Astrocyte (in vitro differentiated cells and primary cell): ENCODE data around the gene CD151. TPM values are rescaled to one million over a fixed set of nuclear protein-coding genes. Genes with fewer than 3 reads are reported as not detected.

Experiments used
- DNase-seq: peaks from one replicate; pipeline ENCODE4 v3.0.0-alpha.2; 2010; ENCODE audit warnings: low read depth
- FAIRE-seq: peaks from 2 replicates; lab custom pipeline; 2011; peaks lifted over from hg19 to GRCh38; lab: Jason Lieb, UNC
- H2AFZ ChIP-seq: 2 replicates; pipeline ENCODE4 v1.6.0; 2012; ENCODE audit warnings: low read depth, low read length, inconsistent platforms
- H3K27ac ChIP-seq: 2 replicates; pipeline ENCODE4 v1.5.1; 2011; ENCODE audit warnings: low read depth, low read length, inconsistent platforms
- H3K27me3 ChIP-seq: 2 replicates; pipeline ENCODE4 v1.6.0; 2011; ENCODE audit warnings: low read length, inconsistent platforms; ENCODE audit not compliant: insufficient read depth
- H3K36me3 ChIP-seq: 2 replicates; pipeline ENCODE4 v1.5.1; 2011; ENCODE audit warnings: low read length, inconsistent platforms; ENCODE audit not compliant: insufficient read depth
- H3K4me1 ChIP-seq: 2 replicates; pipeline ENCODE4 v1.5.1; 2011; ENCODE audit warnings: low read length, inconsistent platforms; ENCODE audit not compliant: insufficient read depth
- H3K4me2 ChIP-seq: 2 replicates; pipeline ENCODE4 v1.6.0; 2012; ENCODE audit warnings: low read length, inconsistent platforms
- H3K4me3 ChIP-seq: 2 replicates; pipeline ENCODE4 v1.5.1; 2011; ENCODE audit warnings: low read depth, mild to moderate bottlenecking, low read length, inconsistent platforms; ENCODE audit not compliant: insufficient read depth
- H3K79me2 ChIP-seq: 2 replicates; pipeline ENCODE4 v1.6.0; 2012; ENCODE audit warnings: mild to moderate bottlenecking, low read length, inconsistent platforms; ENCODE audit not compliant: insufficient read depth
- H3K9ac ChIP-seq: 2 replicates; pipeline ENCODE4 v1.6.0; 2012; ENCODE audit warnings: mild to moderate bottlenecking, low read length, inconsistent platforms
- H3K9me3 ChIP-seq: 2 replicates; pipeline ENCODE4 v1.5.1; 2012; ENCODE audit warnings: low read depth, mild to moderate bottlenecking, low read length, inconsistent platforms; ENCODE audit not compliant: insufficient read depth
- H4K20me1 ChIP-seq: 2 replicates; pipeline ENCODE4 v1.6.0; 2012; ENCODE audit warnings: low read length, inconsistent platforms; ENCODE audit not compliant: insufficient read depth
- H3K27ac Mint-ChIP-seq: one replicate; pipeline ENCODE4 v1.8.0; 2021; ENCODE audit warnings: mild to moderate bottlenecking, mixed read lengths; ENCODE audit not compliant: unreplicated experiment
- H3K27me3 Mint-ChIP-seq: one replicate; pipeline ENCODE4 v1.8.0; 2021; ENCODE audit warnings: low read depth, mixed read lengths; ENCODE audit not compliant: unreplicated experiment
- H3K36me3 Mint-ChIP-seq: one replicate; pipeline ENCODE4 v1.8.0; 2021; ENCODE audit warnings: low read depth, mixed read lengths; ENCODE audit not compliant: unreplicated experiment
- H3K4me1 Mint-ChIP-seq: one replicate; pipeline ENCODE4 v1.8.0; 2021; ENCODE audit warnings: low read depth, mixed read lengths; ENCODE audit not compliant: unreplicated experiment
- H3K4me3 Mint-ChIP-seq: one replicate; pipeline ENCODE4 v1.8.0; 2021; ENCODE audit warnings: mild to moderate bottlenecking, moderate library complexity, mixed read lengths; ENCODE audit not compliant: unreplicated experiment
- H3K9me3 Mint-ChIP-seq: one replicate; pipeline ENCODE4 v1.8.0; 2021; ENCODE audit warnings: mild to moderate bottlenecking, mixed read lengths; ENCODE audit not compliant: unreplicated experiment
- EZH2 ChIP-seq: IDR thresholded peaks from 2 replicates; pipeline ENCODE4 v1.6.1; 2012; ENCODE audit warnings: mild to moderate bottlenecking, low read length, inconsistent platforms; ENCODE audit not compliant: insufficient read depth
- total RNA-seq: library from RNA; stranded (reverse); gene quantifications from 2 replicates; pipeline ENCODE4 v1.2.1, GENCODE V29; 2021
- TF ChIP-seq, protein P1 (sequence below): IDR thresholded peaks from 2 replicates; pipeline ENCODE4 v1.5.1; 2011; ENCODE audit warnings: low read depth, mild to moderate bottlenecking, inconsistent platforms, low read length, moderate library complexity; ENCODE audit not compliant: insufficient read depth

The CD151 gene
- total RNA-seq, 1 donor from 2014 or later: 421 TPM

DNA sequence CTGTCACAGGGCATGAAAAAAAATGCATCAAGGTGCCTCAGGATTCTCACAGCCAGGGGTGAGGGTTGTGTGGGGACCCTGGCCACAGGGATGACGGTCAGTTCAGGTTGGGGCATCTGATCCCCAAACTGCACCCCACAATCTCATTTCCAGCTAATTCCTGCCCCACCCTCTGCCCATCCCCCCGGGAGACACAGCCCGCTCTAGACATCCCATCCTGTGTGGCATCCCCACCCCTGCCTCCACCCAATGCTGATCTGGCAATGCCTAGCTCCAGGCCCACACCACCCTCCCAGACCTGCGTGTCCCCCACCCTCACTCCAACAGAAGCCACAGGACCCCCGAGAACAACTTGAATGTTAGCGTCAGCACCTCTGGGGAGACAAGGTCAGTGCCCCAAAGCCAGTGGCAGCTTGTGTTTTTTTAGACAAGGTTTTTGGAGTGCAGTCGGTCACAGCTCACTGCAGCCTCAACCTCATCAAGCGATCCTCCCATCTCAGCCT lies 35.2 kb downstream of the CD151 start:
- peak overlapping the region; percentile 77 for H3K27ac Mint-ChIP-seq

DNA sequence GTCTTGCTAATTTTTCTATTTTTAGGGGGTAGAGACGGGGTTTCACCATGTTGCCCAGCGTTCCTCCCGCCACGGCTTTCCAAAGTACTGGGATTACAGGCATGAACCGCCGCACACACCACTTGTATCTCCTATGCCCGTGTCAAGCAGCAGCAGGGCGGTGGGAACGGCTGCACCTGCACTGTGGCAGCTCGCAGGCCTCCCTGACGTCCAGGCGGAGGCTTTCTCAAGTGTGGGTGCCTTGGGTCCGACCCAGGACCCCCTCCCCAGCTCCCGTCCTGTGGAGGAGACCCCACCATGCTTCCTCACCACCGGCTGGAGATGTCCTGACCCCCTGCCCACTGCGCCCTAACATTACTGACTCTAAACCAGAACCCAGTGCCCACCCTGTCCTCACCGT lies 35.6 kb downstream of the CD151 start:
- no peak for TF ChIP-seq EZH2
- TF ChIP-seq, protein P1, sequence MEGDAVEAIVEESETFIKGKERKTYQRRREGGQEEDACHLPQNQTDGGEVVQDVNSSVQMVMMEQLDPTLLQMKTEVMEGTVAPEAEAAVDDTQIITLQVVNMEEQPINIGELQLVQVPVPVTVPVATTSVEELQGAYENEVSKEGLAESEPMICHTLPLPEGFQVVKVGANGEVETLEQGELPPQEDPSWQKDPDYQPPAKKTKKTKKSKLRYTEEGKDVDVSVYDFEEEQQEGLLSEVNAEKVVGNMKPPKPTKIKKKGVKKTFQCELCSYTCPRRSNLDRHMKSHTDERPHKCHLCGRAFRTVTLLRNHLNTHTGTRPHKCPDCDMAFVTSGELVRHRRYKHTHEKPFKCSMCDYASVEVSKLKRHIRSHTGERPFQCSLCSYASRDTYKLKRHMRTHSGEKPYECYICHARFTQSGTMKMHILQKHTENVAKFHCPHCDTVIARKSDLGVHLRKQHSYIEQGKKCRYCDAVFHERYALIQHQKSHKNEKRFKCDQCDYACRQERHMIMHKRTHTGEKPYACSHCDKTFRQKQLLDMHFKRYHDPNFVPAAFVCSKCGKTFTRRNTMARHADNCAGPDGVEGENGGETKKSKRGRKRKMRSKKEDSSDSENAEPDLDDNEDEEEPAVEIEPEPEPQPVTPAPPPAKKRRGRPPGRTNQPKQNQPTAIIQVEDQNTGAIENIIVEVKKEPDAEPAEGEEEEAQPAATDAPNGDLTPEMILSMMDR: no peak
- Histone ChIP-seq H4K20me1 (peaks cover 8% of the 10 kb centered on the region), H3K4me1 (peaks cover 4% of the 10 kb centered on the region), H3K79me2 (no peaks in the 10 kb centered on the region), H3K4me2 (no peak overlapping the region), H3K9me3 (no peaks in the 10 kb centered on the region), H3K36me3 (no peaks in the 10 kb centered on the region), H3K4me3 (no peak overlapping the region), H2AFZ (no peak overlapping the region), H3K9ac (no peak overlapping the region), H3K27ac (no peak overlapping the region), H3K27me3 (no peaks in the 10 kb centered on the region)
- no peaks in the 10 kb centered on the region for H3K27me3 Mint-ChIP-seq
- H3K4me1 Mint-ChIP-seq: no peaks in the 10 kb centered on the region
- H3K9me3 Mint-ChIP-seq: no peaks in the 10 kb centered on the region
- DNase-seq (no peak), FAIRE-seq (no peak)
- H3K27ac Mint-ChIP-seq: peak overlapping the region; percentile 77
- peaks cover 2% of the 10 kb centered on the region for H3K36me3 Mint-ChIP-seq
- no peak overlapping the region for H3K4me3 Mint-ChIP-seq

More for the DNA sequence above, 35.2 kb downstream of the CD151 start:
- Mint-ChIP-seq H3K9me3 (no peaks in the 10 kb centered on the region), H3K27me3 (no peaks in the 10 kb centered on the region), H3K4me1 (no peaks in the 10 kb centered on the region), H3K4me3 (no peak overlapping the region), H3K36me3 (peaks cover 2% of the 10 kb centered on the region)
- H3K36me3 ChIP-seq: no peaks in the 10 kb centered on the region
- FAIRE-seq (no peak), DNase-seq (no peak)
- H3K9me3 ChIP-seq: no peaks in the 10 kb centered on the region
- H4K20me1 ChIP-seq: peaks cover 8% of the 10 kb centered on the region
- no peaks in the 10 kb centered on the region for H3K79me2 ChIP-seq
- TF ChIP-seq, protein P1: no peak
- TF ChIP-seq EZH2: no peak
- H3K4me3 ChIP-seq: no peak overlapping the region
- no peaks in the 10 kb centered on the region for H3K27me3 ChIP-seq
- no peak overlapping the region for H3K4me2 ChIP-seq
- H3K27ac ChIP-seq: no peak overlapping the region
- H2AFZ ChIP-seq: no peak overlapping the region
- H3K4me1 ChIP-seq: peaks cover 4% of the 10 kb centered on the region
- no peak overlapping the region for H3K9ac ChIP-seq

DNA sequence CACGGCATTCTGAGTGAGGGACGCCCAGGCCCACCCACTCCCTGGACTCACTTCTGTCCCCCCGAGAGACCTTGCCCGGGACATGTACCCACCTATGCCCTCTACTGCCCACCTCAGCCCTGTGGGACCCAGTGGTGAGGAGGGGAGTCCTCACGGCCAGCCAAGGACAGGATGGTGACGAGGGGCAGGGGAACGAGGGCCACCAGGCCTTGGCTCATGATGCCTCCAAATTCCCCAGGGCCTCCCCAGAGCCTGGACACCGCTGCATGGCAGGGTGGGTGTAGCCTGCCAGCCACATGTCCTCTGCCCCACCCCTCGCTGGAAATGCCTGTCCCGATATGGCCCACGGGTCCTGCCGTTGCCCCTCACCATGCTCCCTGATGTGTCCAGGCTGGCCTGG lies 36.0 kb downstream of the CD151 start:
- FAIRE-seq: no peak

More for the DNA sequence above, 36.0 kb downstream of the CD151 start:
- Mint-ChIP-seq H3K36me3 (peaks cover 2% of the 10 kb centered on the region), H3K27ac (no peak overlapping the region), H3K4me3 (no peak overlapping the region), H3K9me3 (no peaks in the 10 kb centered on the region), H3K27me3 (no peaks in the 10 kb centered on the region), H3K4me1 (no peaks in the 10 kb centered on the region)
- DNase-seq: no peak
- Histone ChIP-seq H3K36me3 (no peaks in the 10 kb centered on the region), H3K27me3 (no peaks in the 10 kb centered on the region), H2AFZ (no peak overlapping the region), H3K27ac (no peak overlapping the region), H3K9me3 (no peaks in the 10 kb centered on the region), H3K4me3 (no peak overlapping the region), H4K20me1 (peaks cover 13% of the 10 kb centered on the region), H3K4me1 (peaks cover 4% of the 10 kb centered on the region), H3K4me2 (no peak overlapping the region), H3K9ac (no peak overlapping the region), H3K79me2 (no peaks in the 10 kb centered on the region)
- no peak for TF ChIP-seq EZH2
- TF ChIP-seq, protein P1: no peak
